ENCODE results near the gene BUD13.

DNA sequence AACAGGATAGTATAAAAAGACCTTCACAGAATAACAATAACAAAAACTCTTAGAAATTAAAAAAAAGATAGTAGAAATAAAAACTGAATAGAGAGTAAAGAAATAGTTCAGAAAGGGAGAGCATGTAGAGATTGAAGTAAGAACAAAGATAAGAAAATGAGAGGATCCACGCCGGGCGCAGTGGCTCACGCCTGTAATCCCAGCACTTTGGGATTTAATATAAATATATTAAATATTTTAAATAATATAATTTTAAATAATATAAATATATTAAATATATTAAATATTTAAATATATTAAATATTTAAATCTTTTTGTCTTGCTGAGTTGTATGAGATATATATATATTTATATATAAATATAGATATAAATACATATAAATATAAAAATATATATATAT lies 39.3 kb upstream of the BUD13 start:
- TF ChIP-seq GABPA (IDR thresholded peaks at IDR 0.05; ENCODE audit: low read depth): no peak
- no peak for TF ChIP-seq CTCF (IDR thresholded peaks at IDR 0.05)
- no peak for TF ChIP-seq TCF12 (IDR thresholded peaks at IDR 0.05)
- TF ChIP-seq YY1 (IDR thresholded peaks at IDR 0.05; ENCODE audit: low read depth): no peak
- TF ChIP-seq JUND (IDR thresholded peaks at IDR 0.05): no peak
- no peak for TF ChIP-seq EP300 (IDR thresholded peaks at IDR 0.05; ENCODE audit: borderline replicate concordance in 1 of 2, low read depth in 1 of 2, low read length in 1 of 2)
- no peak for TF ChIP-seq MXI1 (IDR thresholded peaks at IDR 0.05; ENCODE audit: low read depth, low read length)
- TF ChIP-seq MEF2A (IDR thresholded peaks at IDR 0.05; ENCODE audit: borderline replicate concordance, low read depth): no peak

Measured in SK-N-SH (cell line).